Measurements from ENCODE around the gene INVS. TPM values are rescaled to one million over a fixed set of nuclear protein-coding genes. Genes with fewer than 3 reads are reported as not detected.

INVS gene
- total and polyA plus RNA-seq, 2 experiments from 2014 or later: 4.1 to 8.7 TPM

- TF ChIP-seq REST (IDR thresholded peaks at IDR 0.05; ENCODE audit: unreplicated experiment) (no peak), ZNF331 (CRISPR knock-in tag; IDR thresholded peaks at IDR 0.05; ENCODE audit: low read depth) (no peak), CREB1 (CRISPR knock-in tag; IDR thresholded peaks at IDR 0.05; ENCODE audit: low read depth) (no peak)
These were observed 97.2 kb downstream of the INVS start (continued) for GRCh38 chr9:100196215-100196614.

- Histone ChIP-seq H3K27me3 (ENCODE audit: insufficient read depth) (no peaks in the 10 kb centered on the region), H3K4me2 (no peak overlapping the region), H3K4me3 (no peak overlapping the region), H3K4me1 (ENCODE audit: insufficient read depth) (no peaks in the 10 kb centered on the region), H3K27ac (ENCODE audit: low read depth) (no peak overlapping the region), H4K20me1 (replicated peaks; ENCODE audit: insufficient read depth) (no peaks in the 10 kb centered on the region), H2AFZ (no peak overlapping the region), H3K79me2 (replicated peaks; ENCODE audit: insufficient read depth) (no peaks in the 10 kb centered on the region), H3F3A (replicated peaks; ENCODE audit: low read depth) (no peaks in the 10 kb centered on the region), H3K36me3 (ENCODE audit: insufficient read depth) (no peaks in the 10 kb centered on the region), H3K9me2 (ENCODE audit: insufficient read depth) (no peaks in the 10 kb centered on the region)
- H3K4me3 Mint-ChIP-seq: no peak overlapping the region
- H3K27me3 Mint-ChIP-seq (ENCODE audit: insufficient read depth, low read depth, poor library complexity): no peaks in the 10 kb centered on the region
- no peak overlapping the region for H3K27ac Mint-ChIP-seq
- H3K36me3 Mint-ChIP-seq (ENCODE audit: low read depth): peaks cover 1% of the 10 kb centered on the region; the same call in 2 of the 3 replicates
- ATAC-seq (no peak), DNase-seq (ENCODE audit: low spot score) (no peak)
- peaks cover 3% of the 10 kb centered on the region; the same call in 2 of the 3 replicates for H3K9me3 Mint-ChIP-seq
- peaks cover 6% of the 10 kb centered on the region; the same call in 2 of the 3 replicates for H3K4me1 Mint-ChIP-seq
- TF ChIP-seq REST (IDR thresholded peaks at IDR 0.05; ENCODE audit: unreplicated experiment) (no peak), ZNF462 (CRISPR knock-in tag; IDR thresholded peaks at IDR 0.05) (no peak), POLR2AphosphoS5 (IDR thresholded peaks at IDR 0.05; ENCODE audit: low read depth) (no peak), CTCF (conservative IDR thresholded peaks at IDR 0.05; ENCODE audit: low read depth in 2 of 2) (no peak), EZH2phosphoT487 (IDR thresholded peaks at IDR 0.05; ENCODE audit: unreplicated experiment) (no peak), STAT1 (IDR thresholded peaks at IDR 0.05; ENCODE audit: unreplicated experiment) (no peak), ZNF331 (CRISPR knock-in tag; IDR thresholded peaks at IDR 0.05; ENCODE audit: low read depth) (no peak), ZNF114 (CRISPR knock-in tag; IDR thresholded peaks at IDR 0.05) (no peak)
These were observed 97.8 kb downstream of the INVS start for GRCh38 chr9:100196828-100197227.

All from GM23338 (cell line).